Neural crest cell (in vitro differentiated cells): ENCODE data around the gene ZNF556. TPM values are rescaled to one million over a fixed set of nuclear protein-coding genes. Genes with fewer than 3 reads are reported as not detected.
"Not testable (repeated sequence)": the region's sequence is repeated elsewhere in the genome, so short reads cannot be mapped to it uniquely, and the experiment has no call there.

Experiments
- DNase-seq: peaks from one replicate; pipeline ENCODE4 v3.0.0; 2021; ENCODE audit warnings: low read depth, mixed read lengths, low spot score
- H3K27ac Mint-ChIP-seq: one replicate; pipeline ENCODE4 v1.8.0; 2021; ENCODE audit warnings: mild to moderate bottlenecking, mixed read lengths; ENCODE audit not compliant: unreplicated experiment
- H3K27me3 Mint-ChIP-seq: 2 replicates; pipeline ENCODE4 v1.8.0; 2021; ENCODE audit warnings: low read depth, mild to moderate bottlenecking, mixed read lengths
- H3K36me3 Mint-ChIP-seq: 2 replicates; pipeline ENCODE4 v1.8.0; 2021; ENCODE audit warnings: low read depth, mild to moderate bottlenecking, mixed read lengths
- H3K4me1 Mint-ChIP-seq: 2 replicates; pipeline ENCODE4 v1.8.0; 2021; ENCODE audit warnings: mixed read lengths
- H3K4me3 Mint-ChIP-seq: one replicate; pipeline ENCODE4 v1.8.0; 2021; ENCODE audit warnings: mild to moderate bottlenecking, mixed read lengths
- H3K9me3 Mint-ChIP-seq: 2 replicates; pipeline ENCODE4 v1.8.0; 2021; ENCODE audit warnings: mixed read lengths
- CTCF ChIP-seq: fragments of 200-600 bp; sonication (generic); conservative IDR thresholded peaks from 2 replicates; pipeline ENCODE4 v1.5.0; 2021; ENCODE audit warnings: antibody characterized with exemption, mild to moderate bottlenecking
- total RNA-seq: library from RNA; stranded (reverse); gene quantifications from 2 replicates; pipeline ENCODE4 v1.2.1, GENCODE V29; 2021

Gene ZNF556
- total RNA-seq, 1 donor from 2014 or later: 0.05 TPM

- Mint-ChIP-seq H3K4me1 (peaks cover 20% of the 10 kb centered on the region), H3K36me3 (peaks cover 4% of the 10 kb centered on the region), H3K9me3 (peaks cover 5% of the 10 kb centered on the region), H3K27ac (no peak overlapping the region), H3K4me3 (peak overlapping the region; percentile 100), H3K27me3 (peaks cover 5% of the 10 kb centered on the region)
- no peak for DNase-seq
- no peak for TF ChIP-seq CTCF
These were observed 35.6 kb downstream of the ZNF556 start for GRCh38 chr19:2902590-2903218.

- H3K27ac Mint-ChIP-seq: not testable (repeated sequence)
- H3K4me1 Mint-ChIP-seq: peaks cover 20% of the 10 kb centered on the region
These were observed 36.2 kb downstream of the ZNF556 start for GRCh38 chr19:2903326-2903725.

GRCh38 chr19:2905918-2906519 lies 38.9 kb downstream of the ZNF556 start:
- no peak for DNase-seq
- peak overlapping the region; percentile 38 for H3K4me3 Mint-ChIP-seq
- peak overlapping the region; percentile 81 for H3K27ac Mint-ChIP-seq
- peaks cover 6% of the 10 kb centered on the region for H3K36me3 Mint-ChIP-seq
- H3K9me3 Mint-ChIP-seq: peaks cover 6% of the 10 kb centered on the region
- TF ChIP-seq CTCF: no peak
- H3K4me1 Mint-ChIP-seq: peaks cover 13% of the 10 kb centered on the region
- no peaks in the 10 kb centered on the region for H3K27me3 Mint-ChIP-seq

More at GRCh38 chr19:2903326-2903725, 36.2 kb downstream of the ZNF556 start:
- H3K4me3 Mint-ChIP-seq: peak overlapping the region; percentile 54
- H3K36me3 Mint-ChIP-seq, H3K27me3 Mint-ChIP-seq, DNase-seq, H3K9me3 Mint-ChIP-seq: not testable (repeated sequence)

DNA sequence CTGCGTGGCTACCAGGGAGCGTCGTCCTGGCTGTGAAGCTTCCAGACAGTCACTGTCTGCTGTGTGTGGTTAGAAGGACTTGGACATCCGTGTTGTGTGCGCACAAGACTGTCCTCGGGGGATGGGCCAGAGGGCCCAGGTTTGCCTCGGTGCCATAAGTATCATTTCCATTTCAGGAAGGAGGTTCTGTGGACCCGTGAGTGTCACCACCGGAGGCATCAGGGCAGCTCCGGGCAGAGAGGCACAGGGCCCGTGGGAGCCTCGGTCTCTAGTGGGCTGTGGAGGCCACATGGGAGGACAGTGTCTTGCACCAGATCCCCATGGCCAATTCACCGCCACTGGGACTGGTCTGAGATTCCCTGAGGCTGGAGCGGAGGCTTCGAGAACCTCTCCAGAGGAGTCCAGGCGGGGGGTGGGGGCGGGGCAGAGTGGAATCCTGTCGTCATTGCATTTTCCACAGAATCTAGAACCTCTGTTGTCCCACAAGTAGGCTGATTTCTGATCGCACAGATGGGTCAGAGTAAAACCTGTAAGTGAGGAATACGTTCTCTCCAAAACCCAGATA lies 39.6 kb downstream of the ZNF556 start:
- no peaks in the 10 kb centered on the region for H3K27me3 Mint-ChIP-seq
- H3K4me1 Mint-ChIP-seq: peaks cover 11% of the 10 kb centered on the region
- H3K27ac Mint-ChIP-seq: no peak overlapping the region
- H3K9me3 Mint-ChIP-seq: peaks cover 8% of the 10 kb centered on the region
- DNase-seq: no peak
- H3K36me3 Mint-ChIP-seq: peaks cover 9% of the 10 kb centered on the region
- H3K4me3 Mint-ChIP-seq: no peak overlapping the region
- no peak for TF ChIP-seq CTCF

- no peak for TF ChIP-seq CTCF
- Mint-ChIP-seq H3K4me1 (peaks cover 16% of the 10 kb centered on the region), H3K27me3 (no peaks in the 10 kb centered on the region), H3K4me3 (no peak overlapping the region), H3K27ac (no peak overlapping the region), H3K9me3 (peaks cover 21% of the 10 kb centered on the region), H3K36me3 (peaks cover 57% of the 10 kb centered on the region)
- no peak for DNase-seq
These were observed 45.2 kb downstream of the ZNF556 start for GRCh38 chr19:2912306-2912705.
